K562 (cell line): ENCODE measurements around the gene LRRC75A. TPM values are rescaled to one million over a fixed set of nuclear protein-coding genes. Genes with fewer than 3 reads are reported as not detected.
A peak's percentile ranks its signal among the peaks of the same experiment; 100 is the strongest.

Experiments used
- ATAC-seq: fragments of 200-7000 bp; cut with Tn5 transposase; 3 replicates; pipeline ENCODE4 v1.9.1; 2020; ENCODE audit warnings: moderate library complexity
- BruUV-seq: library from RNA; stranded (reverse); fragments of 400-500 nt; replicated peaks from 2 replicates; lab custom pipeline; 2021; lab: Mats Ljungman, UMichigan
- CTCF ChIA-PET: fragments of 300-600 bp; formaldehyde crosslinking; extraction: SDS; loops from one replicate; lab custom pipeline; 2021; ENCODE audit warnings: low intra/inter-chr PET ratio; lab: Yijun Ruan, JAX
- POLR2A ChIA-PET: fragments of 300-600, 350-650 bp; sonication (Branson Sonifier 250); formaldehyde crosslinking; extraction: SDS; loops from one replicate; lab custom pipeline; 2021; ENCODE audit warnings: antibody characterized with exemption, inconsistent platforms; lab: Yijun Ruan, JAX
- DNase-seq, 4 experiments: peaks; one replicate each; pipeline versions ENCODE4 v3.0.0 to v3.0.0-alpha.2; 2011 to 2018; ENCODE audit warnings: low spot score in 3 of 4, mixed read lengths in 3 of 4; ENCODE audit errors: extremely low read depth in 1 of 4
- FAIRE-seq: peaks from 2 replicates; lab custom pipeline; 2011; peaks lifted over from hg19 to GRCh38; lab: Jason Lieb, UNC
- H2AFZ ChIP-seq: 2 replicates; pipeline ENCODE4 v1.6.0; 2011; ENCODE audit warnings: low read depth, low read length, control low read depth, inconsistent platforms
- H3K27ac ChIP-seq: fragments of 200-600 bp; 3 replicates; pipeline ENCODE4 v1.8.0; 2011; ENCODE audit warnings: low read depth, mild to moderate bottlenecking, control low read depth, inconsistent platforms, low read length, moderate library complexity, mixed read lengths; ENCODE audit errors: extremely low read depth
- H3K27me3 ChIP-seq, 2 experiments: fragments of 300-600 bp in 1 of 2; 2 replicates in 1 of 2; 3 replicates in 1 of 2; pipeline versions ENCODE4 v1.6.0 to v1.8.0; 2011; ENCODE audit warnings: inconsistent platforms in 2 of 2, low read length in 2 of 2, mild to moderate bottlenecking in 1 of 2, mixed read lengths in 1 of 2, moderate library complexity in 1 of 2; ENCODE audit not compliant: control insufficient read depth in 2 of 2, insufficient read depth in 2 of 2
- H3K36me3 ChIP-seq: fragments of 300-600 bp; 3 replicates; pipeline ENCODE4 v1.8.0; 2011; ENCODE audit warnings: mild to moderate bottlenecking, low read length, inconsistent platforms; ENCODE audit not compliant: control insufficient read depth, insufficient read depth
- H3K4me1 ChIP-seq, 2 experiments: fragments of 200-600 bp in 1 of 2; replicated peaks in 1 of 2; 2 replicates in 1 of 2; 3 replicates in 1 of 2; pipeline versions ENCODE4 v1.5.1 to v1.8.0; 2011; ENCODE audit warnings: inconsistent platforms in 2 of 2, low read length in 2 of 2, mild to moderate bottlenecking in 1 of 2, mixed read lengths in 1 of 2, moderate library complexity in 1 of 2; ENCODE audit not compliant: control insufficient read depth in 2 of 2, insufficient read depth in 2 of 2
- H3K4me2 ChIP-seq: 2 replicates; pipeline ENCODE4 v1.6.1; 2011; ENCODE audit warnings: low read length, control low read depth, inconsistent platforms, mixed read lengths; ENCODE audit not compliant: insufficient read depth
- H3K4me3 ChIP-seq: fragments of 200-600 bp; sonication (generic), shearing (Covaris generic); 2 replicates; pipeline ENCODE4 v1.5.1; 2016; ENCODE audit warnings: control low read depth, inconsistent platforms
- H3K79me2 ChIP-seq: fragments of 200-600 bp; 3 replicates; pipeline ENCODE4 v1.8.0; 2011; ENCODE audit warnings: low read length, inconsistent platforms; ENCODE audit not compliant: control insufficient read depth, insufficient read depth
- H3K9ac ChIP-seq, 2 experiments: 2 replicates each; pipeline versions ENCODE4 v1.6.0 to v1.6.1; 2011; ENCODE audit warnings: low read depth in 2 of 2, low read length in 2 of 2, control low read depth in 1 of 2, inconsistent platforms in 1 of 2, mild to moderate bottlenecking in 1 of 2, mixed read lengths in 1 of 2; ENCODE audit not compliant: insufficient read depth in 1 of 2
- H3K9me1 ChIP-seq: one replicate; pipeline ENCODE4 v1.6.0; 2011; ENCODE audit warnings: inconsistent platforms, mild to moderate bottlenecking, low read length, moderate library complexity; ENCODE audit not compliant: control insufficient read depth, insufficient read depth
- H3K9me3 ChIP-seq: replicated peaks from 2 replicates; pipeline ENCODE4 v1.5.1; 2011; ENCODE audit warnings: low read depth, low read length, inconsistent platforms; ENCODE audit not compliant: control insufficient read depth, insufficient read depth
- H4K20me1 ChIP-seq: replicated peaks from 2 replicates; pipeline ENCODE4 v1.6.1; 2011; ENCODE audit warnings: low read length, inconsistent platforms, mixed read lengths; ENCODE audit not compliant: control insufficient read depth, insufficient read depth
- CTCF ChIP-seq, 3 experiments: IDR thresholded peaks in 2 of 3; conservative IDR thresholded peaks in 1 of 3; 2 replicates each; pipeline ENCODE4 v1.5.1; 2011 to 2012; ENCODE audit warnings: low read length in 3 of 3, mild to moderate bottlenecking in 3 of 3, control low read depth in 2 of 3, improper control_type of control experiment in 1 of 3, inconsistent platforms in 1 of 3, low read depth in 1 of 3, mixed read lengths in 1 of 3, moderate library complexity in 1 of 3; ENCODE audit not compliant: insufficient read depth in 2 of 3
- ESRRA ChIP-seq: fragments of 450-650 bp; IDR thresholded peaks from 2 replicates; pipeline ENCODE4 v1.6.1; 2014; ENCODE audit warnings: low read depth, mild to moderate bottlenecking, moderate library complexity, borderline replicate concordance
- TCF7 ChIP-seq: sonication (generic); IDR thresholded peaks from 2 replicates; pipeline ENCODE4 v1.6.1; 2016; ENCODE audit warnings: antibody characterized with exemption, borderline replicate concordance
- USF2 ChIP-seq: sonication (generic); formaldehyde crosslinking; IDR thresholded peaks from 2 replicates; pipeline ENCODE4 v1.5.0; 2020; ENCODE audit warnings: missing genetic modification reagents
- ZNF134 ChIP-seq: fragments of 250-450 bp; sonication (Bioruptor Pico); conservative IDR thresholded peaks from 2 replicates; pipeline ENCODE4 v1.4.0; 2020
- ZNF584 ChIP-seq: fragments of 200-800 bp; sonication (Bioruptor generic); IDR thresholded peaks from 2 replicates; pipeline ENCODE4 v1.6.1; 2016; ENCODE audit warnings: low read depth, mild to moderate bottlenecking, missing genetic modification characterization, missing compliant biosample characterization
- WGBS: fragments of 100-300 bp; shearing (Covaris generic); methylation state at CpG from one replicate; pipeline ENCODE4 v1.1.6; 2016; ENCODE audit warnings: low coverage, mixed read lengths; ENCODE audit not compliant: insufficient coverage; ENCODE audit errors: missing lambda C conversion rate; 5-methylcytosine and 5-hydroxymethylcytosine counted together
- in situ Hi-C: fragments of 300-500 bp; cut with MboI; formaldehyde crosslinking; loops from 4 replicates; pipeline ENCODE4 v1.15.0; 2018; ENCODE audit warnings: inconsistent platforms, mixed read lengths
- intact Hi-C: fragments of 100-400 bp; cut with micrococcal nuclease; formaldehyde crosslinking; loops from 2 replicates; pipeline ENCODE4 v1.14.2; 2022
- polyA plus RNA-seq, 8 experiments: library from polyadenylated mRNA; depleted of rRNA in 4 of 8; stranded (reverse) in 5 of 8; unstranded in 3 of 8; fragments of >200 nt; fragmentation: Nextera tagmentation in 2 of 8; fragmentation: Illumina TruSeq in 1 of 8; extraction: Ambion mirVana in 2 of 8; extraction: Trizol in 1 of 8; gene quantifications; 2 replicates each; pipeline versions ENCODE4 v1.2.1 to v1.2.3, GENCODE V29; 2011 to 2014; ENCODE audit warnings: inconsistent platforms in 1 of 8, missing spikeins in 1 of 8
- total RNA-seq, 7 experiments: library from RNA; depleted of rRNA in 6 of 7; stranded (reverse); fragments of >200 nt in 6 of 7; fragmentation: Illumina TruSeq in 2 of 7; extraction: Trizol in 2 of 7; gene quantifications; 2 replicates each; pipeline versions ENCODE4 v1.2.1 to v1.2.3, GENCODE V29; 2011 to 2021; ENCODE audit warnings: low replicate concordance in 1 of 7

LRRC75A gene
- total and polyA plus RNA-seq, 9 of the 15 experiments (the other 6 are each of a cell fraction or from before 2014, with no cell fraction given): 0.04 to 0.34 (median 0.08) TPM; not detected in 5

- no peak for ATAC-seq
- WGBS: 0% methylated on average over 3 of the region's 4 CpGs
- H3K27me3 ChIP-seq: peaks cover 3 to 33% of the 10 kb centered on the region in 2 experiments; a peak in 3 of 5 replicates
- H2AFZ ChIP-seq: no peak overlapping the region
- H3K36me3 ChIP-seq: no peaks in the 10 kb centered on the region
- in situ Hi-C loops (no loop called here), intact Hi-C loops (no loop called here)
- no peak for DNase-seq
- H3K4me2 ChIP-seq: no peak overlapping the region
- no peak for TF ChIP-seq ESRRA
- TF ChIP-seq USF2 (CRISPR knock-in tag): no peak
- no peak for TF ChIP-seq ZNF584
- H3K4me3 ChIP-seq: no peak overlapping the region
- FAIRE-seq: no peak
- H3K9ac ChIP-seq: no peak overlapping the region
- no peaks in the 10 kb centered on the region for H4K20me1 ChIP-seq
- peaks cover 0 to 8% of the 10 kb centered on the region in 2 experiments; a peak in 3 of 5 replicates for H3K4me1 ChIP-seq
- H3K27ac ChIP-seq: no peak overlapping the region
- ChIA-PET CTCF (no interaction called here), POLR2A (interaction anchor here (1.6 kb wide), 1 partner anchor 9 kb away, joined by 4 read pairs; no protein-coding TSS in a partner anchor)
- no TSS peak for BruUV-seq
- no peaks in the 10 kb centered on the region for H3K9me1 ChIP-seq
- no peaks in the 10 kb centered on the region for H3K9me3 ChIP-seq
- H3K79me2 ChIP-seq: no peaks in the 10 kb centered on the region
Measured at GRCh38 chr17:16512011-16512410, 20.0 kb upstream of the LRRC75A start.

GRCh38 chr17:16511593-16511992 lies 19.6 kb upstream of the LRRC75A start:
- Histone ChIP-seq H3K27ac (no peak overlapping the region), H3K4me1 (peaks cover 0 to 8% of the 10 kb centered on the region in 2 experiments; a peak in 3 of 5 replicates), H3K4me2 (no peak overlapping the region), H3K36me3 (no peaks in the 10 kb centered on the region), H3K9ac (no peak overlapping the region), H3K4me3 (no peak overlapping the region), H3K9me1 (no peaks in the 10 kb centered on the region), H2AFZ (no peak overlapping the region), H3K9me3 (no peaks in the 10 kb centered on the region), H3K79me2 (no peaks in the 10 kb centered on the region), H4K20me1 (no peaks in the 10 kb centered on the region), H3K27me3 (peaks cover 3 to 33% of the 10 kb centered on the region in 2 experiments; a peak in 3 of 5 replicates)
- intact Hi-C loops: no loop called here
- FAIRE-seq (no peak), DNase-seq (no peak), ATAC-seq (no peak)
- BruUV-seq: no TSS peak
- ChIA-PET CTCF (interaction anchor here (0.6 kb wide), 1 partner anchor 474 kb away, joined by 3 read pairs; no protein-coding TSS in a partner anchor), POLR2A (interaction anchor here (1.6 kb wide), 1 partner anchor 9 kb away, joined by 4 read pairs; no protein-coding TSS in a partner anchor)
- 0% methylated on average over 1 of the region's 1 CpG for WGBS
- TF ChIP-seq CTCF (IDR thresholded peaks at IDR 0.05 in 2 of 3, conservative IDR thresholded peaks at IDR 0.05 in 1 of 3; ENCODE audit: insufficient read depth in 2 of 3, low read depth in 1 of 3, low read length in 3 of 3): no peak
- TF ChIP-seq TCF7: no peak
- TF ChIP-seq ZNF134: peak; percentile 71; the same call in 1 of the 2 replicates
- in situ Hi-C loops: no loop called here
